GM23338 (cell line): ENCODE measurements around the gene SLC12A7.

Experiments
- CREB1 ChIP-seq: fragments of 250-450 bp; sonication (Bioruptor Pico); IDR thresholded peaks from 2 replicates; pipeline ENCODE4 v1.5.0; 2020; ENCODE audit warnings: low read depth, mild to moderate bottlenecking, moderate library complexity
- JUNB ChIP-seq: IDR thresholded peaks from one replicate; pipeline ENCODE4 v1.6.1; 2016; ENCODE audit warnings: antibody characterized with exemption; ENCODE audit not compliant: unreplicated experiment
- TF ChIP-seq, protein P1 (sequence below), 2 experiments: fragments of 200-600 bp in 1 of 2; sonication (generic) in 1 of 2; conservative IDR thresholded peaks; 2 replicates each; pipeline versions ENCODE4 v1.5.1 to v1.6.1; 2016 to 2017; ENCODE audit warnings: antibody characterized with exemption in 2 of 2, low read depth in 2 of 2, mild to moderate bottlenecking in 2 of 2, moderate library complexity in 1 of 2

GRCh38 chr5:1129711-1130055 is 17.8 kb upstream of the SLC12A7 start:
- TF ChIP-seq, protein P1, sequence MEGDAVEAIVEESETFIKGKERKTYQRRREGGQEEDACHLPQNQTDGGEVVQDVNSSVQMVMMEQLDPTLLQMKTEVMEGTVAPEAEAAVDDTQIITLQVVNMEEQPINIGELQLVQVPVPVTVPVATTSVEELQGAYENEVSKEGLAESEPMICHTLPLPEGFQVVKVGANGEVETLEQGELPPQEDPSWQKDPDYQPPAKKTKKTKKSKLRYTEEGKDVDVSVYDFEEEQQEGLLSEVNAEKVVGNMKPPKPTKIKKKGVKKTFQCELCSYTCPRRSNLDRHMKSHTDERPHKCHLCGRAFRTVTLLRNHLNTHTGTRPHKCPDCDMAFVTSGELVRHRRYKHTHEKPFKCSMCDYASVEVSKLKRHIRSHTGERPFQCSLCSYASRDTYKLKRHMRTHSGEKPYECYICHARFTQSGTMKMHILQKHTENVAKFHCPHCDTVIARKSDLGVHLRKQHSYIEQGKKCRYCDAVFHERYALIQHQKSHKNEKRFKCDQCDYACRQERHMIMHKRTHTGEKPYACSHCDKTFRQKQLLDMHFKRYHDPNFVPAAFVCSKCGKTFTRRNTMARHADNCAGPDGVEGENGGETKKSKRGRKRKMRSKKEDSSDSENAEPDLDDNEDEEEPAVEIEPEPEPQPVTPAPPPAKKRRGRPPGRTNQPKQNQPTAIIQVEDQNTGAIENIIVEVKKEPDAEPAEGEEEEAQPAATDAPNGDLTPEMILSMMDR (conservative IDR thresholded peaks at IDR 0.05; ENCODE audit: low read depth in 2 of 2) = no peak
- no peak for TF ChIP-seq CREB1
- no peak for TF ChIP-seq JUNB
